Liver (tissue), 9 donors: Measurements from ENCODE around the gene BEAN1. TPM values are rescaled to one million over a fixed set of nuclear protein-coding genes. Genes with fewer than 3 reads are reported as not detected.

Experiments
- DNase-seq: peaks from one replicate; pipeline ENCODE4 v3.0.0-alpha.2; 2017; ENCODE audit warnings: low spot score
- H3K27ac ChIP-seq, 2 donors: one replicate each; pipeline ENCODE4 v1.7.0; 2013; ENCODE audit warnings: inconsistent platforms in 2 of 2, low read length in 2 of 2, control low read depth in 1 of 2, low read depth in 1 of 2, mild to moderate bottlenecking in 1 of 2
- H3K27me3 ChIP-seq, 4 donors: one replicate each; pipeline versions ENCODE4 v1.6.1 to v1.7.0; 2013; ENCODE audit warnings: low read length in 3 of 4, inconsistent platforms in 1 of 4, mild to moderate bottlenecking in 1 of 4, moderate library complexity in 1 of 4; ENCODE audit not compliant: control insufficient read depth in 4 of 4, insufficient read depth in 4 of 4
- H3K36me3 ChIP-seq, 4 donors: one replicate each; pipeline versions ENCODE4 v1.6.1 to v1.7.0; 2013; ENCODE audit warnings: low read length in 3 of 4, mild to moderate bottlenecking in 3 of 4, low read depth in 1 of 4, moderate library complexity in 1 of 4; ENCODE audit not compliant: control insufficient read depth in 4 of 4, insufficient read depth in 3 of 4
- H3K4me1 ChIP-seq, 4 donors: one replicate each; pipeline versions ENCODE4 v1.6.1 to v1.7.0; 2013; ENCODE audit warnings: low read length in 3 of 4, mild to moderate bottlenecking in 3 of 4, moderate library complexity in 1 of 4; ENCODE audit not compliant: control insufficient read depth in 4 of 4, insufficient read depth in 4 of 4
- H3K4me3 ChIP-seq, 3 donors: one replicate each; pipeline versions ENCODE4 v1.6.1 to v1.7.0; 2013; ENCODE audit warnings: low read length in 3 of 3, control low read depth in 1 of 3, low read depth in 1 of 3, mild to moderate bottlenecking in 1 of 3
- H3K9ac ChIP-seq, 2 donors: one replicate each; pipeline ENCODE4 v1.7.0; 2013; ENCODE audit warnings: low read length in 2 of 2, mild to moderate bottlenecking in 2 of 2, moderate library complexity in 2 of 2, control low read depth in 1 of 2, low read depth in 1 of 2
- H3K9me3 ChIP-seq, 4 donors: one replicate each; pipeline versions ENCODE4 v1.6.1 to v1.7.0; 2013; ENCODE audit warnings: low read length in 3 of 4; ENCODE audit not compliant: control insufficient read depth in 4 of 4
- ATF3 ChIP-seq: IDR thresholded peaks from 2 replicates; pipeline ENCODE4 v1.6.1; 2016; ENCODE audit warnings: antibody characterized with exemption
- CTCF ChIP-seq: fragments of 150-350 bp; IDR thresholded peaks from 2 replicates; pipeline ENCODE4 v1.5.1; 2017; ENCODE audit warnings: improper control_type of control experiment, low read depth, low read length; ENCODE audit not compliant: missing input control
- EGR1 ChIP-seq, 2 donors: IDR thresholded peaks; 2 replicates each; pipeline ENCODE4 v1.6.1; 2016 to 2018; ENCODE audit warnings: antibody characterized with exemption in 2 of 2, low read depth in 2 of 2
- FOXA1 ChIP-seq: IDR thresholded peaks from 2 replicates; pipeline ENCODE4 v1.6.1; 2016; ENCODE audit warnings: antibody characterized with exemption
- FOXA2 ChIP-seq: IDR thresholded peaks from 2 replicates; pipeline ENCODE4 v1.6.1; 2016; ENCODE audit warnings: antibody characterized with exemption
- GABPA ChIP-seq, 2 donors: IDR thresholded peaks in 1 of 2; conservative IDR thresholded peaks in 1 of 2; 2 replicates each; pipeline ENCODE4 v1.6.1; 2016; ENCODE audit warnings: antibody characterized with exemption in 2 of 2, mild to moderate bottlenecking in 1 of 2, moderate library complexity in 1 of 2
- HNF4A ChIP-seq, 2 donors: conservative IDR thresholded peaks; 2 replicates each; pipeline ENCODE4 v1.6.1; 2016; ENCODE audit warnings: antibody characterized with exemption in 2 of 2, mild to moderate bottlenecking in 2 of 2
- HNF4G ChIP-seq: IDR thresholded peaks from 2 replicates; pipeline ENCODE4 v1.6.1; 2016; ENCODE audit warnings: antibody characterized with exemption
- JUND ChIP-seq, 2 donors: IDR thresholded peaks; 2 replicates each; pipeline ENCODE4 v1.6.1; 2016; ENCODE audit warnings: antibody characterized with exemption in 2 of 2
- MAX ChIP-seq: IDR thresholded peaks from 2 replicates; pipeline ENCODE4 v1.6.1; 2016; ENCODE audit warnings: antibody characterized with exemption
- NR2F2 ChIP-seq: IDR thresholded peaks from 2 replicates; pipeline ENCODE4 v1.6.1; 2016; ENCODE audit warnings: antibody characterized with exemption
- RAD21 ChIP-seq, 2 donors: IDR thresholded peaks; 2 replicates each; pipeline ENCODE4 v1.6.1; 2016; ENCODE audit warnings: antibody characterized with exemption in 2 of 2, mild to moderate bottlenecking in 2 of 2
- REST ChIP-seq: IDR thresholded peaks from 2 replicates; pipeline ENCODE4 v1.6.1; 2016; ENCODE audit warnings: antibody characterized with exemption, mild to moderate bottlenecking
- RXRA ChIP-seq, 2 donors: IDR thresholded peaks; 2 replicates each; pipeline ENCODE4 v1.6.1; 2017 to 2018; ENCODE audit warnings: antibody characterized with exemption in 2 of 2, mild to moderate bottlenecking in 1 of 2
- SP1 ChIP-seq: IDR thresholded peaks from 2 replicates; pipeline ENCODE4 v1.6.1; 2018; ENCODE audit warnings: antibody characterized with exemption, mild to moderate bottlenecking
- TAF1 ChIP-seq: conservative IDR thresholded peaks from 2 replicates; pipeline ENCODE4 v1.6.1; 2016; ENCODE audit warnings: antibody characterized with exemption, mild to moderate bottlenecking
- ZBTB33 ChIP-seq: IDR thresholded peaks from 2 replicates; pipeline ENCODE4 v1.6.1; 2016; ENCODE audit warnings: antibody characterized with exemption
- WGBS: extraction: QIAGEN DNeasy Blood & Tissue Kit; methylation state at CpG from one replicate; pipeline ENCODE4 v1.1.7; 2013; 5-methylcytosine and 5-hydroxymethylcytosine counted together
- polyA plus RNA-seq, 2 donors: library from polyadenylated mRNA; stranded (reverse) in 1 of 2; unstranded in 1 of 2; fragments of 200-250 nt in 1 of 2; fragments of >200 nt in 1 of 2; fragmentation: Nextera tagmentation in 1 of 2; extraction: Ambion mirVana in 1 of 2; gene quantifications; one replicate each; pipeline versions ENCODE4 v1.2.1 to v1.2.3, GENCODE V29; 2013 to 2015
- total RNA-seq, 2 donors: library from RNA; depleted of rRNA; stranded (reverse); fragments of >200 nt; gene quantifications; one replicate each; pipeline ENCODE4 v1.2.3, GENCODE V29; 2014
- donor health status: healthy.
- donor health status: healthy.
- donor health status: healthy.
- donor health status: healthy.
- donor health status: healthy.

BEAN1 gene
- total and polyA plus RNA-seq, 4 donors = 0.22 to 0.99 (median 0.25) TPM; not detected in 1

GRCh38 chr16:66473051-66473571 is 46.0 kb downstream of the BEAN1 start:
- Histone ChIP-seq H3K27me3 (peaks cover 0 to 3% (median 0%) of the 10 kb centered on the region in 4 donors), H3K9ac (no peak overlapping the region), H3K4me3 (no peak overlapping the region), H3K4me1 (no peaks in the 10 kb centered on the region), H3K9me3 (no peaks in the 10 kb centered on the region), H3K27ac (no peak overlapping the region), H3K36me3 (no peaks in the 10 kb centered on the region)
- no peak for DNase-seq
- TF ChIP-seq EGR1 (IDR thresholded peaks at IDR 0.05; ENCODE audit: low read depth in 2 of 2) (no peak), FOXA1 (no peak), SP1 (no peak), NR2F2 (no peak)
- WGBS = 91% methylated on average over 15 of the region's 15 CpGs

GRCh38 chr16:66473654-66474519 is 46.8 kb downstream of the BEAN1 start:
- Histone ChIP-seq H3K27ac (no peak overlapping the region), H3K4me1 (peaks cover 0 to 4% (median under 1%) of the 10 kb centered on the region in 4 donors), H3K4me3 (no peak overlapping the region), H3K9ac (no peak overlapping the region), H3K27me3 (peaks cover 0 to 3% (median 0%) of the 10 kb centered on the region in 4 donors), H3K9me3 (no peaks in the 10 kb centered on the region), H3K36me3 (no peaks in the 10 kb centered on the region)
- WGBS = 92% methylated on average over 4 of the region's 4 CpGs
- no peak for TF ChIP-seq GABPA (IDR thresholded peaks at IDR 0.05 in 1 of 2, conservative IDR thresholded peaks at IDR 0.05 in 1 of 2)
- no peak for TF ChIP-seq FOXA1
- TF ChIP-seq CTCF = no peak
- no peak for TF ChIP-seq SP1
- TF ChIP-seq REST = no peak
- TF ChIP-seq MAX = no peak
- no peak for TF ChIP-seq TAF1
- TF ChIP-seq HNF4G = no peak
- no peak for TF ChIP-seq JUND (IDR thresholded peaks at IDR 0.05)
- TF ChIP-seq RXRA (IDR thresholded peaks at IDR 0.05) = no peak
- no peak for TF ChIP-seq ATF3
- TF ChIP-seq ZBTB33 = no peak
- TF ChIP-seq NR2F2 = no peak
- TF ChIP-seq FOXA2 = no peak
- TF ChIP-seq RAD21 (IDR thresholded peaks at IDR 0.05) = no peak
- no peak for TF ChIP-seq HNF4A (conservative IDR thresholded peaks at IDR 0.05)
- DNase-seq = no peak
